Ishikawa (cell line): Measurements from ENCODE around the gene ABHD11.

Experiments used
- CEBPB ChIP-seq: IDR thresholded peaks from 2 replicates; pipeline ENCODE4 v1.6.1; 2012
- CREB1 ChIP-seq: IDR thresholded peaks from 2 replicates; pipeline ENCODE4 v1.6.1; 2012; ENCODE audit warnings: low read depth
- EGR1 ChIP-seq: IDR thresholded peaks from 2 replicates; pipeline ENCODE4 v1.6.1; 2012
- EP300 ChIP-seq: IDR thresholded peaks from 2 replicates; pipeline ENCODE4 v1.6.1; 2012; ENCODE audit warnings: borderline replicate concordance
- FOXM1 ChIP-seq: IDR thresholded peaks from 2 replicates; pipeline ENCODE4 v1.6.1; 2012; ENCODE audit warnings: low read depth, borderline replicate concordance
- MAX ChIP-seq: IDR thresholded peaks from 2 replicates; pipeline ENCODE4 v1.6.1; 2012
- NFIC ChIP-seq: IDR thresholded peaks from 2 replicates; pipeline ENCODE4 v1.6.1; 2012
- RAD21 ChIP-seq: IDR thresholded peaks from 2 replicates; pipeline ENCODE4 v1.6.1; 2012; ENCODE audit warnings: low read depth
- TAF1 ChIP-seq: IDR thresholded peaks from 2 replicates; pipeline ENCODE4 v1.6.1; 2012; ENCODE audit warnings: low read depth, mild to moderate bottlenecking
- TCF12 ChIP-seq: IDR thresholded peaks from 2 replicates; pipeline ENCODE4 v1.6.1; 2012; ENCODE audit warnings: low read depth
- TEAD4 ChIP-seq: IDR thresholded peaks from 2 replicates; pipeline ENCODE4 v1.6.1; 2012
- USF1 ChIP-seq: IDR thresholded peaks from 2 replicates; pipeline ENCODE4 v1.6.1; 2012
- YY1 ChIP-seq: IDR thresholded peaks from 2 replicates; pipeline ENCODE4 v1.6.1; 2012; ENCODE audit warnings: low read depth
- ZBTB7A ChIP-seq: IDR thresholded peaks from 2 replicates; pipeline ENCODE4 v1.6.1; 2012; ENCODE audit warnings: low read depth
- TF ChIP-seq, protein P1 (sequence below): IDR thresholded peaks from 2 replicates; pipeline ENCODE4 v1.6.1; 2012; ENCODE audit warnings: low read depth, mild to moderate bottlenecking

The ABHD11 gene

GRCh38 chr7:73688288-73688687, 50.3 kb downstream of the ABHD11 start:
- no peak for TF ChIP-seq TAF1
- no peak for TF ChIP-seq ZBTB7A
- TF ChIP-seq NFIC, result no peak
- no peak for TF ChIP-seq MAX
- TF ChIP-seq, protein P1, sequence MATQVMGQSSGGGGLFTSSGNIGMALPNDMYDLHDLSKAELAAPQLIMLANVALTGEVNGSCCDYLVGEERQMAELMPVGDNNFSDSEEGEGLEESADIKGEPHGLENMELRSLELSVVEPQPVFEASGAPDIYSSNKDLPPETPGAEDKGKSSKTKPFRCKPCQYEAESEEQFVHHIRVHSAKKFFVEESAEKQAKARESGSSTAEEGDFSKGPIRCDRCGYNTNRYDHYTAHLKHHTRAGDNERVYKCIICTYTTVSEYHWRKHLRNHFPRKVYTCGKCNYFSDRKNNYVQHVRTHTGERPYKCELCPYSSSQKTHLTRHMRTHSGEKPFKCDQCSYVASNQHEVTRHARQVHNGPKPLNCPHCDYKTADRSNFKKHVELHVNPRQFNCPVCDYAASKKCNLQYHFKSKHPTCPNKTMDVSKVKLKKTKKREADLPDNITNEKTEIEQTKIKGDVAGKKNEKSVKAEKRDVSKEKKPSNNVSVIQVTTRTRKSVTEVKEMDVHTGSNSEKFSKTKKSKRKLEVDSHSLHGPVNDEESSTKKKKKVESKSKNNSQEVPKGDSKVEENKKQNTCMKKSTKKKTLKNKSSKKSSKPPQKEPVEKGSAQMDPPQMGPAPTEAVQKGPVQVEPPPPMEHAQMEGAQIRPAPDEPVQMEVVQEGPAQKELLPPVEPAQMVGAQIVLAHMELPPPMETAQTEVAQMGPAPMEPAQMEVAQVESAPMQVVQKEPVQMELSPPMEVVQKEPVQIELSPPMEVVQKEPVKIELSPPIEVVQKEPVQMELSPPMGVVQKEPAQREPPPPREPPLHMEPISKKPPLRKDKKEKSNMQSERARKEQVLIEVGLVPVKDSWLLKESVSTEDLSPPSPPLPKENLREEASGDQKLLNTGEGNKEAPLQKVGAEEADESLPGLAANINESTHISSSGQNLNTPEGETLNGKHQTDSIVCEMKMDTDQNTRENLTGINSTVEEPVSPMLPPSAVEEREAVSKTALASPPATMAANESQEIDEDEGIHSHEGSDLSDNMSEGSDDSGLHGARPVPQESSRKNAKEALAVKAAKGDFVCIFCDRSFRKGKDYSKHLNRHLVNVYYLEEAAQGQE, result no peak
- TF ChIP-seq CREB1, result no peak
- TF ChIP-seq RAD21, result no peak
- no peak for TF ChIP-seq EP300
- no peak for TF ChIP-seq FOXM1
- no peak for TF ChIP-seq TEAD4
- no peak for TF ChIP-seq USF1
- TF ChIP-seq YY1, result no peak
- TF ChIP-seq EGR1, result no peak
- TF ChIP-seq CEBPB, result no peak
- no peak for TF ChIP-seq TCF12
